ENCODE results near the gene CLEC17A.

DNA sequence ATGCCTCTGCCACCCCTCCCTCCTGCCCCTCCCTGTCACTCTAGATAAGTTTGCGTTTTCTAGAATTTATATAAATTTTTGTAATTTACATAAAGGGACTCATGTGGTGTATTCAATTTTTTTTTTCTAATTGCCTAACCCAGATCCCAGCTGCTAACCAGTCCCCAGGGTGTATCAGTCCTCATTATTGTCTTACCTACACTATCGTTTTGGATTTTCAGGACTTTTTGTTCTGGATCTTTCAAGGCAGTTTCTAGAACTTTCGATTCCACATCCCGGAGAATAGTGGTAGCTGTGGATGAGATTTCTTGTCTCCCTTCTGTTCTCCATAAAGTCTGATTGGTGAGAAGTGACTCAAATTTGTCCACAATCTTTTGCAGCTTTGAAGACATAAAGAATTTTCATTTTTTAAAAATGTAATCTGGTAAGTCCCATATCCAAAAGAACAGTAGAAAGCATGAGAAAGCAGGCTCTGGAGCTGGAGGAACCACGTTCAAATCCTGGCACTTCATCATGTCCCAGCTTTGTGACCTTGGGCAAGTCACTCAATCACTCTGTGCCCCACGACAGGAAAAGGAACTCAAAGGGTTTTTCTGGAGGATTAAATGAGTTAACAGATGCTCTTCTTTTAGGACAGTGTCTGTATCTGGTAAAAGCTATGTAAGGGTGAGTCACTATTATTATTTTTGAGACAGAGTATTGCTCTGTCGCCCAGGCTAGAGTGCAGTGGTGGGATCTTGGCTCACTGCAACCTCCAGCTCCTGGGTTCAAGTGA, 72.1 kb downstream of the CLEC17A start:
- TF ChIP-seq, protein P1, sequence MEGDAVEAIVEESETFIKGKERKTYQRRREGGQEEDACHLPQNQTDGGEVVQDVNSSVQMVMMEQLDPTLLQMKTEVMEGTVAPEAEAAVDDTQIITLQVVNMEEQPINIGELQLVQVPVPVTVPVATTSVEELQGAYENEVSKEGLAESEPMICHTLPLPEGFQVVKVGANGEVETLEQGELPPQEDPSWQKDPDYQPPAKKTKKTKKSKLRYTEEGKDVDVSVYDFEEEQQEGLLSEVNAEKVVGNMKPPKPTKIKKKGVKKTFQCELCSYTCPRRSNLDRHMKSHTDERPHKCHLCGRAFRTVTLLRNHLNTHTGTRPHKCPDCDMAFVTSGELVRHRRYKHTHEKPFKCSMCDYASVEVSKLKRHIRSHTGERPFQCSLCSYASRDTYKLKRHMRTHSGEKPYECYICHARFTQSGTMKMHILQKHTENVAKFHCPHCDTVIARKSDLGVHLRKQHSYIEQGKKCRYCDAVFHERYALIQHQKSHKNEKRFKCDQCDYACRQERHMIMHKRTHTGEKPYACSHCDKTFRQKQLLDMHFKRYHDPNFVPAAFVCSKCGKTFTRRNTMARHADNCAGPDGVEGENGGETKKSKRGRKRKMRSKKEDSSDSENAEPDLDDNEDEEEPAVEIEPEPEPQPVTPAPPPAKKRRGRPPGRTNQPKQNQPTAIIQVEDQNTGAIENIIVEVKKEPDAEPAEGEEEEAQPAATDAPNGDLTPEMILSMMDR (IDR thresholded peaks at IDR 0.05) = no peak
- no peak for TF ChIP-seq POLR2A (IDR thresholded peaks at IDR 0.05)
